Dermis microvascular lymphatic vessel endothelial cell (primary cell): ENCODE measurements around the gene RPA4. TPM values are rescaled to one million over a fixed set of nuclear protein-coding genes. Genes with fewer than 3 reads are reported as not detected.

Source experiments
- total RNA-seq: library from RNA; depleted of rRNA; stranded (reverse); fragments of >200 nt; gene quantifications from 2 replicates; pipeline ENCODE4 v1.2.1, GENCODE V29; 2014

Gene RPA4
- total RNA-seq, 1 donor from 2014 or later, result 0.90 TPM

Other genes starting within 250 kb of the RPA4 start
- 16.2 and 17.8 TPM in 2 replicates for gene DIAPH2, start 199.1 kb upstream of the RPA4 start, total RNA-seq